Measurements from ENCODE around the gene ZNF415.

- no peak for TF ChIP-seq CTCF (IDR thresholded peaks at IDR 0.05)
- TF ChIP-seq POLR2A (IDR thresholded peaks at IDR 0.05), result no peak
Measured at GRCh38 chr19:53091413-53092254, 41.1 kb downstream of the ZNF415 start.

All from Peyer's patch (tissue), 4 donors.